DOHH2 (cell line): ENCODE results near the gene MKLN1.

Experiments used
- CTCF ChIP-seq: fragments of 200-600 bp; sonication (generic); IDR thresholded peaks from one replicate; pipeline ENCODE4 v1.5.1; 2014; ENCODE audit warnings: antibody characterized with exemption, mild to moderate bottlenecking, low read depth, low read length; ENCODE audit not compliant: poor library complexity, severe bottlenecking
- EZH2phosphoT487 ChIP-seq: fragments of 200-600 bp; sonication (generic); IDR thresholded peaks from 2 replicates; pipeline ENCODE4 v1.6.1; 2017; ENCODE audit warnings: borderline replicate concordance, mild to moderate bottlenecking, antibody characterized with exemption, low read length, moderate library complexity, mixed read lengths

DNA sequence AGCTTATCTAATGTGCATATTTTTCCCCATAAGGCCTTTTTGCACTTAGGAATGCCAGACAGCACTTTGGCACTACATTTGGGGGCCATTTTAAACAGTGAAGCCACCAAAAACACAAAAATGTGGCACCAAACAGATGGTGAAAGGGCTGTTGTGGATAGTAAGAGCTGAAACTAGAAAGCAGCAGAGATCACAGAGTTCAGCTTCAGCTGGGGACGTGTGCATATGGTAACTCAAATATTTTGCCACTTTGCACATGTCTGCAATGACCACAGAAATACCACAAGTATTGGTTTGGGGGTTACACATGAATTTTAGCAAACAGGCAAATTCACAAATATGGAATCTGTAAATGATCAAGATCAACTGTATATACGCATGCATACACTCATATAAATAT is 155.9 kb downstream of the MKLN1 start:
- TF ChIP-seq CTCF: no peak
- TF ChIP-seq EZH2phosphoT487: no peak
